Lung microvascular endothelial cell (primary cell): ENCODE measurements around the gene IL1A. TPM values are rescaled to one million over a fixed set of nuclear protein-coding genes. Genes with fewer than 3 reads are reported as not detected.
A peak's percentile ranks its signal among the peaks of the same experiment; 100 is the strongest.

ENCODE experiments used
- DNase-seq, 2 donors: peaks; one replicate each; pipeline versions ENCODE4 v3.0.0 to v3.0.0-alpha.2; 2010; ENCODE audit warnings: low read depth in 2 of 2
- total RNA-seq: library from RNA; depleted of rRNA; stranded (reverse); fragments of >200 nt; gene quantifications from 2 replicates; pipeline ENCODE4 v1.2.1, GENCODE V29; 2014

IL1A gene
- total RNA-seq, 1 donor from 2014 or later, result not detected

DNA sequence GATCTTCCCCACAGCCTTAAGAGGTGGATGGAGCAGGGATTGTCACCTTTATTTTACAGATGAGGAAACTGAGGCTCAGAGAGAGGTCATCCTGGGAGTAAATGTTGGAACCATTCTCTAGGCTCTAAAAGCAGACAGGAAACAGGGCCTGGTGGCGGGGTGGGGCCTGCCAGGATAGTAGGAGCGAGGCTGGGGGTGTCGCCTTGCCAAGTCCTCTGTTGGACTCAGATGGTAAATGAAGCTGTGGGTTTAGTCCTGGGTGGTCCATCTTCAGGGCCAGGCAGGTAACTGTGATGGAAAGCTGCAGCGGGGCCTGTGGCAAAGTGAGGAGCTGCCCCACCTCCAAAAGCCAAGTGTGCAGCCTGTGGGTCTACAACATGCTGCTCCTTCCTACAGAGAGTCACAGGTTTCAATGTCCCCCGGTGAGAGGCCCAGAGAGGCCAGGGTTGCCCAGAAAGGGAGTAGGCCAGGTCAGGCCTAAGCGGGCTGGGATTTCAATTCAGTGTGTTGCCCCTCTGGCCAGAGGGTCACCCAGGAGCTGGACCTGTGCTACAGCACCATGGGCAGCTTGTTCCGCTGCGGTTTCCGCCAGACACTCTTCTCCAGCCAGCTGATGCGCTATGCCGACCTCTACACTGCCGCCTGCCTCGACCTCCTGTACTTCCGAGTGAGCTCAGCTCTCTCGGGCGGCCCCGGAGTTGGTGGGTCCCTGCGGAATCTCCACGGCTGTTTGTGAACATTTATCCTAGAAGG, 56.8 kb downstream of the IL1A start:
- DNase-seq, result no peak

- DNase-seq, result peak; percentile 87 to 90
Observed at GRCh38 chr2:112726487-112727190, 57.7 kb downstream of the IL1A start.

DNA sequence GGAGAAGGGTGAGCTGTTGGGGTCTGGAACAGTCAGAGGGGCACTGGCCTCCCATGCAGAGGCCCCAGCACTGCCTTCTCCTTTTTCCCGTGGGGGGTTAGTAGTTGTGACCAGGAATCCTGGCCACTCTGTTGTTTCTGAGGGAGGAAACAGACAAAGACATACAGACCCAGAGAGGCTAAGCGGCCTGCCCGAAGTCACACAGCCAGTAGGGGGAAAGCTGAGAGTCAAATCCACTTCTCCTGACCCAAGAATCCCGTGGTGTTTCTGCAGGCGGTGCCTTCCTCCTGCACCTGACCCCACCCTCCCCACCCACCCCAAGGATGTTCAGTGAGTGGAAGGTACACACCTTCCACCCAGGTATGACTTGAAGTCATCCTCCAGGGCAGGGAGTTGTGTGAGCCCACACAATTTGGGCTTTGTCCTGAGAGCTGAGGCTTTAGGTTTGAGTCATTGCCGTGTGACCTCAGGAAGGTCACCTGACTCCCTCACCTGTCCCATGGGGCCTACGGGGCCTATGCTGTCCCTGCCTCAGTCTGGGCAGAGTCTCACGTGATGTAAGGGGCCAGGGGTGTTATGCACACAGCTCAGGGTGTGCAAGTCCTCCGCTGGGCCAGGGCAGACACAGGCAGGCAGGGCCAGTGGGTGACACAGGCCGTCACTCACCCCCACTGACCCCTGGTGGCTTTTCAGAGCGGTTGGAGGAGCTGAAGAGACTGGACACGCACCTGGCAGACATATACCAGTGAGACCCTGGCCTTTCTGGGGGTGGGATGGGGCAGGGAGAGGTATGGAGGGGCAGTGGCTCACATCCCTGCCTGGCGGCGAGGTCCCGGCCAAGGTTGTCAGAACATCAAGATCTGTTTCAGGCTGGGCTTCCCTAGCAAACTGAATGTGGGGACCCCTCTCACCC, 58.5 kb downstream of the IL1A start:
- no peak for DNase-seq

GRCh38 chr2:112724591-112725525, 59.4 kb downstream of the IL1A start:
- DNase-seq, result no peak

GRCh38 chr2:112723995-112724394, 60.3 kb downstream of the IL1A start:
- no peak for DNase-seq

Other genes with a start within 250 kb of the IL1A start
- gene POLR1B, start 242.0 kb downstream of the IL1A start, total RNA-seq, result 12.0 and 16.3 TPM in 2 replicates
- 5.7 and 8.3 TPM in 2 replicates for gene CHCHD5, start 199.9 kb downstream of the IL1A start, total RNA-seq
- 12.9 and 20.0 TPM in 2 replicates for gene SLC20A1, start 138.6 kb downstream of the IL1A start, total RNA-seq
- not detected in 2 replicates for gene NT5DC4, start 63.5 kb downstream of the IL1A start, total RNA-seq
- 0.60 and 2.0 TPM in 2 replicates for gene CKAP2L, start 19.9 kb downstream of the IL1A start, total RNA-seq
- 0.22 TPM in 1 of 2 replicates, not detected in the other for gene IL1B, start 52.3 kb upstream of the IL1A start, total RNA-seq
- not detected in 2 replicates for gene IL37, start 126.7 kb upstream of the IL1A start, total RNA-seq
- not detected in 2 replicates for gene IL36G, start 193.5 kb upstream of the IL1A start, total RNA-seq
- not detected in 2 replicates for gene IL36A, start 221.0 kb upstream of the IL1A start, total RNA-seq